Astrocyte of the cerebellum (primary cell): ENCODE measurements around the gene LMBR1.
"Not testable (repeated sequence)": the region's sequence is repeated elsewhere in the genome, so short reads cannot be mapped to it uniquely, and the experiment has no call there.

Source experiments
- DNase-seq: peaks from one replicate; pipeline ENCODE4 v3.0.0-alpha.2; 2011; ENCODE audit warnings: low read depth
- H3K4me3 ChIP-seq: 2 replicates; pipeline ENCODE4 v1.5.1; 2011; ENCODE audit warnings: mild to moderate bottlenecking, low read depth, low read length, moderate library complexity
- CTCF ChIP-seq: IDR thresholded peaks from 2 replicates; pipeline ENCODE4 v1.5.1; 2012; ENCODE audit warnings: low read length, low read depth, moderate library complexity, mild to moderate bottlenecking; ENCODE audit errors: missing control alignments
- in situ Hi-C: cut with HindIII; loops from 2 replicates; pipeline ENCODE4 v1.10.0; 2017; ENCODE audit warnings: low sequenced_read_pairs

The LMBR1 gene

DNA sequence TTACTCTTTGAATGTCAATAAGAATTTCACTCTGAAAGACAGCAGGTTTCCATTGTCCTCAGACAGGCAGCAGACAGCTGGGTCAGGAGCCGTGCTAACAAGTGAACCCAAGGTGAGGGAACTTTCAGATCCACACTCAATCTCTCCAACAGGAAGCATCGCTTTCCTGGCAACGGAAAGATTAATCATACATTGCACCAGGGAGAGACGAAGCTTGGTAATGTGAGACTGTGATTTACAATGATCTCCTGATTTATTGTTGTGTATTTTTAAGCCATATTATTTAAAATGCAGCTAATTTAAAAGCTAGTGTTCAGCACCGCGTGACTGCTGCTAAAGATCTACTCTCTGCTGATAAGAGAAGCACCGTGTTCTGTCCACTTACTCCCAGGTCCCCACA, 39.0 kb upstream of the LMBR1 start:
- in situ Hi-C loops = no loop called here
- DNase-seq = no peak
- H3K4me3 ChIP-seq = no peak overlapping the region
- TF ChIP-seq CTCF = no peak

DNA sequence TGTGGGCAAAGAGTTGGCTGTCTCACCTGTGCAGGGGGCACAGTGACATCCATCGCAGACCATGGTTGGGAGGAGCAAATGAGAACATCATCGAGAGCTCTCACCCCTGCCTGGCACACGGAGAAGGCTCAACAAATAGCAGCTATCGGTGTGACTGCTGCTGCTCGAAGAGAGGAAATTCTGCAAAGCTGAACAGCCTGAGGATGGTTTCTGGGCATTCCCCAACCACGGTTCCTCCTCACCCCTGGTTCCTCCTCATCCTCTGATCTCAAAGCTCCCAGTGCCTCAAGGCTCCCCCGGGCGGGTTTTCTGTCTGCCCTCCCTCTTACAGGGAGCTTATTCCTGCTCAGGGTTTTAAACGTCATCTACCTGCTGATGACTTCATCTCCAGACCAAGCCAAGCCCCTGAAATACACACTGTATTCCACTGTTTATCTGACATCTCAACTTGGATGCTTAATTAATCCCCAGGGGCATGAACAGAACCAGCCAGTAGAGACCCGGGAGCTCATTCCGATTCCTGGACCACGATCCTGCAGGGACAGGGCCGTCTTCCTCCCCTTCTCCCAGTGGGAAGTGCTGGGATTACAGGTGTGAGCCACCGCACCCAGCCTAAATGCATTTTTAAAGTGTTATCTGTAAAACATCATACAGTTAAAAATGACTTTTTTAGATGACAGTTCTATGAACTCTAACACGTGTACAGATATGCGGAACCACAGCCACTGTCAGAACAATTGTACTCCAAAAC, 37.0 kb upstream of the LMBR1 start:
- in situ Hi-C loops = no loop called here

DNA sequence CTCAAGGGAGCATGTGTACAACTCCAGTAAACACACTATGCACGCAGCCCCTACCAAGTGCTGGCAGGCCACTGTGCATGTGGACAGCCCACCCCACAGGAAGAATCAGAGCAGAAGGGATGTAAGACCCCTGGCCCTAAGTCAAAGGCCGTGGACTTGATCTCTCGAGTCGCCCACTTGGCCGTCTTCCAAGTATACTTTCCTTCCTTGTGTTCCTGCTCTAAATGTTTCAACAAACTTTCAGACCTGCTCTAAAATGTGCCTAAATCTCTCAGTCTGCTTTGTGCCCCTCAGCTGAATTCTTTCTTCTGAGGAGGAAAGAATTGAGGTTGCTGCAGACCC, 35.4 kb upstream of the LMBR1 start:
- in situ Hi-C loops = no loop called here
- H3K4me3 ChIP-seq = no peak overlapping the region
- DNase-seq = no peak
- no peak for TF ChIP-seq CTCF

More for the DNA sequence above, 37.0 kb upstream of the LMBR1 start:
- H3K4me3 ChIP-seq = no peak overlapping the region
- no peak for TF ChIP-seq CTCF
- no peak for DNase-seq

DNA sequence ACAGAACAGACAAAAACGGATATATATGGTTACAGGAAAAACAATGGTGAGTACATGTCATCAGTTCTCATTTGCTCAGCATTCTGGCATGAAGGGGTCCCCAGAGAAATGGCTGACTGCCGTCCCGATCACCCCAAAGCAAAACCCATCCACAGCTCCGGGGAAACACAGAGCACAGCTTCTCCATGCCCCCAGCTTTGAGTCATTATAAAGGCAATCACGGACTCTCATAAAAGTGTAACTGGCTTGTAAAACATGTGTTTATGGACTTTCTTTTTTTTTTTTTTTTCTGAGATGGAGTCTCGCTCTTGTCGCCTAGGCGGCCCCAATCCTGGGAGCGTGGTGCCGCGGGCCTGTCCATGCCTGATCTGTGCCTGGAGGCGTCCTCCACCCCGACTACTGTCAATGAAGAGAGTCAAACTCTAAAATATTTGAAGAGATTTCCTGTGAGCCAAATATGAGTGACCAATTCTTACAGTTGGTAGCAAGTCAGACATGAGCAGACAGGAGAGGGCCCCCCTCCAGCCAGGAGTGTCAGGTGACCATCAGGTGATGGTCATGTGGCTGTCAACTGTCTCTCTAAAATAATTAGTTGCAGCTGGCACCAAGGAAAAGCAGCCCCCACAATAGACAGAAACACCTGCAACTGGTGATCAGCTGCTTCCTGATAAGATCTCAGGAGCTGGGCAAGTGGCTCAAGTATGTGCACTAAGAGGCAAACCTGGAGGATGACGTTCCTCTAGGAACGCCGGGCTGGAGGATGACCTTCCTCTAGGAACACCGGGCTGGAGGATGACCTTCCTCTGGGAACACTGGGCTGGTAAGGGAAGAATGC, 34.8 kb upstream of the LMBR1 start:
- TF ChIP-seq CTCF = no peak
- in situ Hi-C loops = no loop called here
- DNase-seq = no peak

GRCh38 chr7:156925821-156926220, 32.8 kb upstream of the LMBR1 start:
- in situ Hi-C loops, H3K4me3 ChIP-seq, DNase-seq: not testable (repeated sequence)

More for the DNA sequence above, 34.8 kb upstream of the LMBR1 start:
- no peak overlapping the region for H3K4me3 ChIP-seq

GRCh38 chr7:156922304-156922703, 29.3 kb upstream of the LMBR1 start:
- DNase-seq, in situ Hi-C loops: not testable (repeated sequence)

GRCh38 chr7:156920487-156921373, 27.7 kb upstream of the LMBR1 start:
- in situ Hi-C loops, H3K4me3 ChIP-seq, DNase-seq: not testable (repeated sequence)

More at GRCh38 chr7:156922304-156922703, 29.3 kb upstream of the LMBR1 start:
- H3K4me3 ChIP-seq = not testable (repeated sequence)
